Endothelial cell of umbilical vein (primary cell): Measurements from ENCODE around the gene NCK2. TPM values are rescaled to one million over a fixed set of nuclear protein-coding genes. Genes with fewer than 3 reads are reported as not detected.

Experiments used
- BruUV-seq: library from RNA; stranded (reverse); fragments of 400-500 nt; replicated peaks from 2 replicates; lab custom pipeline; 2021; lab: Mats Ljungman, UMichigan
- CTCF ChIA-PET: fragments of 300-600, 350-600 bp; sonication (Branson Sonifier 250); formaldehyde crosslinking; loops from one replicate; lab custom pipeline; 2021; ENCODE audit warnings: antibody characterized with exemption, inconsistent platforms; lab: Charles Lee
- POLR2A ChIA-PET: fragments of 300-600, 350-600 bp; sonication (Branson Sonifier 250); formaldehyde crosslinking; loops from one replicate; lab custom pipeline; 2021; ENCODE audit warnings: antibody characterized with exemption, inconsistent platforms; lab: Charles Lee
- DNase-seq: peaks from one replicate; pipeline ENCODE4 v3.0.0-alpha.2; 2011; ENCODE audit warnings: low read depth, low spot score
- FAIRE-seq: peaks from 2 replicates; lab custom pipeline; 2011; peaks lifted over from hg19 to GRCh38; lab: Jason Lieb, UNC
- H2AFZ ChIP-seq: 2 replicates; pipeline ENCODE4 v1.6.0; 2012; ENCODE audit warnings: low read depth, low read length, control low read depth, inconsistent platforms
- H3K27ac ChIP-seq: 2 replicates; pipeline ENCODE4 v1.5.1; 2011; ENCODE audit warnings: low read depth, mild to moderate bottlenecking, control low read depth, low read length, moderate library complexity; ENCODE audit not compliant: insufficient read depth
- H3K27me3 ChIP-seq, 2 experiments: 2 replicates each; pipeline versions ENCODE4 v1.6.0 to v1.6.1; 2011; ENCODE audit warnings: low read length in 2 of 2, mixed read lengths in 1 of 2; ENCODE audit not compliant: control insufficient read depth in 2 of 2, insufficient read depth in 2 of 2
- H3K36me3 ChIP-seq, 2 experiments: 2 replicates in 1 of 2; 3 replicates in 1 of 2; pipeline ENCODE4 v1.5.1; 2011; ENCODE audit warnings: low read length in 2 of 2, mild to moderate bottlenecking in 1 of 2, moderate library complexity in 1 of 2; ENCODE audit not compliant: control insufficient read depth in 2 of 2, insufficient read depth in 2 of 2; ENCODE audit errors: extremely low read depth in 1 of 2
- H3K4me1 ChIP-seq: 3 replicates; pipeline ENCODE4 v1.5.1; 2011; ENCODE audit warnings: mild to moderate bottlenecking, low read length; ENCODE audit not compliant: control insufficient read depth, insufficient read depth; ENCODE audit errors: extremely low read depth
- H3K4me2 ChIP-seq: 2 replicates; pipeline ENCODE4 v1.6.1; 2011; ENCODE audit warnings: low read length, control low read depth, mixed read lengths; ENCODE audit not compliant: insufficient read depth
- H3K4me3 ChIP-seq, 3 experiments: fragments of 200-600 bp in 1 of 3; sonication (generic), shearing (Covaris generic) in 1 of 3; replicated peaks in 1 of 3; 2 replicates each; pipeline ENCODE4 v1.5.1; 2011 to 2016; ENCODE audit warnings: control low read depth in 3 of 3, low read length in 3 of 3, mild to moderate bottlenecking in 2 of 3, inconsistent platforms in 1 of 3, low read depth in 1 of 3, moderate library complexity in 1 of 3; ENCODE audit not compliant: insufficient read depth in 1 of 3
- H3K79me2 ChIP-seq: 2 replicates; pipeline ENCODE4 v1.6.0; 2012; ENCODE audit warnings: low read length, inconsistent platforms; ENCODE audit not compliant: control insufficient read depth, insufficient read depth
- H3K9ac ChIP-seq: replicated peaks from 2 replicates; pipeline ENCODE3; 2011; ENCODE audit warnings: low read length, control low read depth; ENCODE audit not compliant: insufficient read depth; ENCODE audit errors: extremely low read depth
- H3K9me1 ChIP-seq: replicated peaks from 3 replicates; pipeline ENCODE4 v1.6.0; 2011; ENCODE audit warnings: mild to moderate bottlenecking, low read length; ENCODE audit not compliant: control insufficient read depth, insufficient read depth; ENCODE audit errors: extremely low read depth
- H3K9me3 ChIP-seq: replicated peaks from 2 replicates; pipeline ENCODE4 v1.5.1; 2012; ENCODE audit warnings: low read length, inconsistent platforms; ENCODE audit not compliant: control insufficient read depth, insufficient read depth
- H4K20me1 ChIP-seq: replicated peaks from 2 replicates; pipeline ENCODE3; 2011; ENCODE audit warnings: mild to moderate bottlenecking, low read length; ENCODE audit not compliant: control insufficient read depth, insufficient read depth; ENCODE audit errors: extremely low read depth
- EZH2 ChIP-seq: IDR thresholded peaks from 2 replicates; pipeline ENCODE4 v1.6.1; 2012; ENCODE audit warnings: borderline replicate concordance, low read depth, mild to moderate bottlenecking, moderate library complexity, low read length, inconsistent platforms; ENCODE audit not compliant: severe bottlenecking
- FOS ChIP-seq: IDR thresholded peaks from 2 replicates; pipeline ENCODE4 v1.6.1; 2011; ENCODE audit warnings: mild to moderate bottlenecking, low read length, moderate library complexity, borderline replicate concordance; ENCODE audit not compliant: insufficient read depth
- GATA2 ChIP-seq: IDR thresholded peaks from 2 replicates; pipeline ENCODE4 v1.7.0; 2011; ENCODE audit warnings: low read depth, mild to moderate bottlenecking, moderate library complexity, mixed read lengths, low read length; ENCODE audit not compliant: insufficient read length, insufficient read depth
- JUN ChIP-seq: IDR thresholded peaks from 2 replicates; pipeline ENCODE4 v1.6.1; 2011; ENCODE audit warnings: borderline replicate concordance, low read depth; ENCODE audit not compliant: insufficient read length, insufficient read depth
- MYC ChIP-seq: IDR thresholded peaks from one replicate; pipeline ENCODE4 v1.6.1; 2011; ENCODE audit warnings: mild to moderate bottlenecking, low read depth, low read length
- POLR2A ChIP-seq: IDR thresholded peaks from 2 replicates; pipeline ENCODE4 v1.6.1; 2012; ENCODE audit warnings: low read depth, mild to moderate bottlenecking, control low read depth, low read length
- POLR2AphosphoS5 ChIP-seq: IDR thresholded peaks from 2 replicates; pipeline ENCODE4 v1.6.1; 2012; ENCODE audit warnings: low read depth, mild to moderate bottlenecking, control low read depth, low read length, moderate library complexity; ENCODE audit not compliant: insufficient read depth
- dilution Hi-C: fragments of 300-500 bp; cut with MboI; formaldehyde crosslinking; loops from one replicate; pipeline ENCODE4 v1.15.0; 2019; ENCODE audit warnings: low sequenced_read_pairs; ENCODE audit not compliant: extremely low pct_ligation_motif_present
- intact Hi-C: fragments of 100-400 bp; cut with micrococcal nuclease; formaldehyde crosslinking; loops from one replicate; pipeline ENCODE4 v1.10.0; 2022
- polyA plus RNA-seq, 4 experiments: library from polyadenylated mRNA; depleted of rRNA in 3 of 4; stranded (reverse) in 3 of 4; unstranded in 1 of 4; fragments of >200 nt; gene quantifications; 2 replicates each; pipeline versions ENCODE4 v1.2.1 to v1.2.3, GENCODE V29; 2011 to 2012; ENCODE audit warnings: missing spikeins in 1 of 4
- total RNA-seq: library from RNA; stranded (reverse); gene quantifications from 2 replicates; pipeline ENCODE4 v1.2.3, GENCODE V29; 2021
- TF ChIP-seq, protein P1 (sequence below), 2 donors: IDR thresholded peaks; 1 replicate in 1 of 2; 2 replicates in 1 of 2; pipeline ENCODE4 v1.5.1; 2011; ENCODE audit warnings: low read length in 2 of 2, mild to moderate bottlenecking in 2 of 2, moderate library complexity in 2 of 2, control low read depth in 1 of 2, inconsistent platforms in 1 of 2, low read depth in 1 of 2; ENCODE audit not compliant: insufficient read depth in 1 of 2; ENCODE audit errors: extremely low read depth in 1 of 2
- TF ChIP-seq, protein P2 (sequence below): IDR thresholded peaks from 2 replicates; pipeline ENCODE4 v1.6.1; 2011; ENCODE audit not compliant: insufficient read depth, insufficient read length

The NCK2 gene
- total and polyA plus RNA-seq, 2 donors (not counting 3 experiments of a cell fraction or from before 2014, with no cell fraction given): 23.8 to 39.1 TPM

GRCh38 chr2:105911425-105911824, 166.7 kb downstream of the NCK2 start:
- H4K20me1 ChIP-seq: no peaks in the 10 kb centered on the region
- FAIRE-seq: no peak
- no peak overlapping the region for H2AFZ ChIP-seq
- H3K4me3 ChIP-seq: no peak overlapping the region
- intact Hi-C loops: no loop called here
- dilution Hi-C loops: no loop called here
- CTCF ChIA-PET: no interaction called here
- no peak overlapping the region for H3K9ac ChIP-seq
- H3K9me1 ChIP-seq: no peaks in the 10 kb centered on the region
- no peaks in the 10 kb centered on the region for H3K27me3 ChIP-seq
- H3K4me1 ChIP-seq: no peaks in the 10 kb centered on the region
- BruUV-seq: no TSS peak
- H3K27ac ChIP-seq: no peak overlapping the region
- no peak for DNase-seq
- POLR2A ChIA-PET: no interaction called here
- H3K36me3 ChIP-seq: no peaks in the 10 kb centered on the region
- H3K4me2 ChIP-seq: no peak overlapping the region
- TF ChIP-seq JUN: no peak
- TF ChIP-seq MYC: no peak
- TF ChIP-seq, protein P1, sequence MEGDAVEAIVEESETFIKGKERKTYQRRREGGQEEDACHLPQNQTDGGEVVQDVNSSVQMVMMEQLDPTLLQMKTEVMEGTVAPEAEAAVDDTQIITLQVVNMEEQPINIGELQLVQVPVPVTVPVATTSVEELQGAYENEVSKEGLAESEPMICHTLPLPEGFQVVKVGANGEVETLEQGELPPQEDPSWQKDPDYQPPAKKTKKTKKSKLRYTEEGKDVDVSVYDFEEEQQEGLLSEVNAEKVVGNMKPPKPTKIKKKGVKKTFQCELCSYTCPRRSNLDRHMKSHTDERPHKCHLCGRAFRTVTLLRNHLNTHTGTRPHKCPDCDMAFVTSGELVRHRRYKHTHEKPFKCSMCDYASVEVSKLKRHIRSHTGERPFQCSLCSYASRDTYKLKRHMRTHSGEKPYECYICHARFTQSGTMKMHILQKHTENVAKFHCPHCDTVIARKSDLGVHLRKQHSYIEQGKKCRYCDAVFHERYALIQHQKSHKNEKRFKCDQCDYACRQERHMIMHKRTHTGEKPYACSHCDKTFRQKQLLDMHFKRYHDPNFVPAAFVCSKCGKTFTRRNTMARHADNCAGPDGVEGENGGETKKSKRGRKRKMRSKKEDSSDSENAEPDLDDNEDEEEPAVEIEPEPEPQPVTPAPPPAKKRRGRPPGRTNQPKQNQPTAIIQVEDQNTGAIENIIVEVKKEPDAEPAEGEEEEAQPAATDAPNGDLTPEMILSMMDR (IDR thresholded peaks at IDR 0.05; ENCODE audit: extremely low read depth in 1 of 2, insufficient read depth in 1 of 2, low read depth in 1 of 2, low read length in 2 of 2): no peak
- TF ChIP-seq EZH2: no peak
- no peak for TF ChIP-seq POLR2AphosphoS5
- TF ChIP-seq FOS: no peak
- TF ChIP-seq, protein P2, sequence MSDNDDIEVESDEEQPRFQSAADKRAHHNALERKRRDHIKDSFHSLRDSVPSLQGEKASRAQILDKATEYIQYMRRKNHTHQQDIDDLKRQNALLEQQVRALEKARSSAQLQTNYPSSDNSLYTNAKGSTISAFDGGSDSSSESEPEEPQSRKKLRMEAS: no peak
- no peak for TF ChIP-seq POLR2A
- TF ChIP-seq GATA2: no peak
- H3K79me2 ChIP-seq: no peaks in the 10 kb centered on the region
- no peaks in the 10 kb centered on the region for H3K9me3 ChIP-seq
